ENCODE results near the gene TGIF2. TPM values are rescaled to one million over a fixed set of nuclear protein-coding genes. Genes with fewer than 3 reads are reported as not detected.

TGIF2 gene
- total RNA-seq, 6 experiments from 2014 or later, result 3.2 to 7.8 (median 5.9) TPM

DNA sequence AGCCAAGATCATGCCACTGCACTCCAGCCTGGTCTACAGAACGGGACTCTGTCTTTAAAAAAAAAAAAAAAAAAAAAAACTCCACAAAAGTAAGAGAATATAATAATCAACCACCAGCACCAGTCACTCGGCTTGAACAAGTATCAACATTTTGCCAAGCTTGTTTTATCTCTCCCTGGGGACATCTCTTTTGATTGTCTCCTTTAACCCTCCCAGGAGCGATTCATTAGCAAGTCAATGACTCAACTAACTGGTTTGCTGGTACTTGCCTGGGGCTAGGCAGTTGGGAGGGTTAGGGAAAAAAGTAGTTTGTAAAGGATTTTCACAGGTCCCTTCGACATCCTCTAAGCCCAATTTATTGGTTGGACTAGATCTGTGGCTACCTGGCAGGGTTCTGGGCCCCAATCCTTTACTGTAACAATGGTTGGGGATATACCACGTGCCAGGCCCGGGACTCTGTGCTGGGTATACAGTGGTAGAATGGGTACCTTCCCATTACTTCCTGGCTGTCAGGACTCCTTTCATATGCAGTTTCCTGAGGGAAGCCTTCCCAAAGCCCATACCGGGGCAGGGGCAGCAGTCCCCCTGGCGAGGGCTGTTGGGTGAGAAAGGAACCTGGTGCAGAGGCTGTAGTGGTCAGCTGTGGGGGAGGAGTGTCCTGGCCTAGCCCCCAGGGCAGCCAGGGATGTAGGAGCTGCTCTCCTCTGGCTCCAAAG lies 12.2 kb downstream of the TGIF2 start:
- ATAC-seq, result no peak
- WGBS (ENCODE audit: insufficient coverage, low coverage, low lambda C conversion rate, missing lambda C conversion rate), result 89% methylated on average over 5 of the region's 8 CpGs
- intact Hi-C loops (cut with DNase I), result no loop called here
- no peak for DNase-seq
- H3K9me3 ChIP-seq, result no peaks in the 10 kb centered on the region
- H3K27me3 ChIP-seq, result no peaks in the 10 kb centered on the region
- H3K4me3 ChIP-seq, result no peak overlapping the region
- H3K36me3 ChIP-seq, result peaks cover 0 to 10% (median under 1%) of the 10 kb centered on the region in 4 donors
- no peak for TF ChIP-seq POLR2A (IDR thresholded peaks at IDR 0.05)
- TF ChIP-seq, protein P1, sequence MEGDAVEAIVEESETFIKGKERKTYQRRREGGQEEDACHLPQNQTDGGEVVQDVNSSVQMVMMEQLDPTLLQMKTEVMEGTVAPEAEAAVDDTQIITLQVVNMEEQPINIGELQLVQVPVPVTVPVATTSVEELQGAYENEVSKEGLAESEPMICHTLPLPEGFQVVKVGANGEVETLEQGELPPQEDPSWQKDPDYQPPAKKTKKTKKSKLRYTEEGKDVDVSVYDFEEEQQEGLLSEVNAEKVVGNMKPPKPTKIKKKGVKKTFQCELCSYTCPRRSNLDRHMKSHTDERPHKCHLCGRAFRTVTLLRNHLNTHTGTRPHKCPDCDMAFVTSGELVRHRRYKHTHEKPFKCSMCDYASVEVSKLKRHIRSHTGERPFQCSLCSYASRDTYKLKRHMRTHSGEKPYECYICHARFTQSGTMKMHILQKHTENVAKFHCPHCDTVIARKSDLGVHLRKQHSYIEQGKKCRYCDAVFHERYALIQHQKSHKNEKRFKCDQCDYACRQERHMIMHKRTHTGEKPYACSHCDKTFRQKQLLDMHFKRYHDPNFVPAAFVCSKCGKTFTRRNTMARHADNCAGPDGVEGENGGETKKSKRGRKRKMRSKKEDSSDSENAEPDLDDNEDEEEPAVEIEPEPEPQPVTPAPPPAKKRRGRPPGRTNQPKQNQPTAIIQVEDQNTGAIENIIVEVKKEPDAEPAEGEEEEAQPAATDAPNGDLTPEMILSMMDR (IDR thresholded peaks at IDR 0.05), result no peak
- H3K4me1 ChIP-seq, result no peaks in the 10 kb centered on the region
- no peak overlapping the region for H3K27ac ChIP-seq

DNA sequence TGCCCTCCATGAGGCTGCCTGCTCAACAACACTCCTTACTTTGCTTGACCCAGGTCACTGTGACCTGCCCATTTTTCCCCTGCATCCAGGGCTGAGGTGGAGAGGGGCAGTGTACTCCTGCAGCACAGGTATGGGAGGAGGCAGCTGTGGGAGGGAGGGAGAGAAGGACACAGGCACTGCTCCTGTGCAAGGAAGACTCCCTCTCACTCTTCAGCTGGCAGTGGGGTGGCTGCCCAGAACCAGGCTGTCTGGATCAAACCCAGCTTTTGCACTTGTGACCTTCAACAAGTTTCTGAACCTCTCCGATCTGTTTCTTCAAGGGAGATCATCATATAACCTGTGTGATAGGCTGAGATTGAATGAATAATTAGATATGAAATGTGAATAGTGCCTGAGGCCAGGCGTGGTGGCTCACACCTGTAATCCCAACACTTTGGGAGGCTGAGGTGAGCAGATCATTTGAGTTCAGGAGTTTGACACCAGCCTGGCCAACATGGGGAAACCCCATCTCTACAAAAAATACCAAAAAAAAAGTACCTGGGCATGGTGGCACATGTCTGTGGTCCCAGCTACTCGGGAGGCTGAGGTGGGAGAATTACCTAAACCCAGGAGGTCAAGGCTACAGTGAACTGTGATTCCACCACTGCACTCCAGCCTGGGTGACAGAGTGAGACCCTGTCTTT lies 14.1 kb downstream of the TGIF2 start:
- WGBS (ENCODE audit: insufficient coverage, low coverage, low lambda C conversion rate, missing lambda C conversion rate), result 85% methylated on average over 2 of the region's 3 CpGs
- H3K36me3 ChIP-seq, result peaks cover 0 to 10% (median 0%) of the 10 kb centered on the region in 4 donors
- DNase-seq (no peak), ATAC-seq (no peak)
- no peak overlapping the region for H3K27ac ChIP-seq
- no peak overlapping the region for H3K4me3 ChIP-seq
- H3K9me3 ChIP-seq, result no peaks in the 10 kb centered on the region
- TF ChIP-seq, protein P1 (IDR thresholded peaks at IDR 0.05), result no peak
- no peak for TF ChIP-seq POLR2A (IDR thresholded peaks at IDR 0.05)
- intact Hi-C loops (cut with DNase I), result no loop called here
- H3K4me1 ChIP-seq, result no peaks in the 10 kb centered on the region
- H3K27me3 ChIP-seq, result no peaks in the 10 kb centered on the region

DNA sequence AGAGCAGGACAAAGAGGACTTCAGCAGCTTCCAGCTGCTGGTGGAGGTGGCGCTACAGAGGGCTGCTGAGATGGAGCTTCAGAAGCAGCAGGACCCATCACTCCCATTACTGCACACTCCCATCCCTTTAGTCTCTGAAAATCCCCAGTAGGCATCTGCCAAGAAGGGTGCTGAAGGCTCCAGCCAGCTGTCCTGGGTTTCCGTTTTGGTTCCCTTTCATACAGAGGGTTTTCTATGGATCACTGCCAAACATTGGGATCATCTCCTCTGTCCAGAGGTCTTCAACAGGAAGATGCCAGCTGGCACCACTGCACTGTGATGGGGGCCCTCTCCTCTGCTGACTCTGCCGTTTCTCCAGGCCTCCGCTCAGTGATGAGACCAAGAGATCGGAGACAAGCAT lies 17.9 kb downstream of the TGIF2 start:
- no peak overlapping the region for H3K27ac ChIP-seq

DNA sequence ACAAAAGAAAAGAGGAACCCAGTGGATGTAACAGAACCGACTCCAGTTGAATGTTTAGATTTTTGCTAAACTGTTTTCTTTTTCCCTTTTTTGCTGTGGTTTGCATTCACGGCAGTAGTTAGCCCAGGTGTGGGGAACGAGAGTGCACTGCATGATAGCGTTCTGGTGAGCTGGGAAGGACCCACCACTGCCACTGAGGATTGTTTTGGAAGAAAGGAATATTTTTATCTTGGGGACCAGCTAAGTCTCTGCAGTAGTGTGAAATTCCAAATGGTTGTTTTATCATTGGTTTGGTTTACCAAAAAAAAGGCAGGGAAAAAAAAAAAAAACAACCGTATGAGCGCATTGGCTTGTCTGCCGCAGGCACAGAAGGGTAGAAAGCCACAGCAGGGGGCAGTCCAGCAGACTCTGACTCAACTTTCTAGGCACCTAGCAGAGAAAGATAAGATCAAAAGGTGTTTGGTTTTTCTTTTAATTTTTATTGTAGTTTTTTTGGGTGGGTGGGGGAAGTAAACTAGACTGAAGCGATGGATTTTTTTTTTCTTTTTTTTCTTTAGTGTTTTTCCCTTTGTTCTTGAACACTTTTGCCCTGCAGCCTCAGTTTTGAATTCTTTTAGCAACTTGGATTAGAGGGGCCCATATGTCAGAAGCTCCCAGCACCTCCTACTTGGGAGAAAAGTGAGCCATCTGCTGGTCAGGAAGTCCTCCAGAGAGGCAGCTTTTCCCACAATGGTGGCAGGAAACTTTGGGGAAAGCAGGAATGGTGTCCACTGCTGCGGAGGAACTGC lies 18.7 kb downstream of the TGIF2 start:
- no peak overlapping the region for H3K4me3 ChIP-seq
- H3K4me1 ChIP-seq, result no peaks in the 10 kb centered on the region
- WGBS (ENCODE audit: insufficient coverage, low coverage, low lambda C conversion rate, missing lambda C conversion rate), result 73% methylated on average over 9 of the region's 9 CpGs
- peaks cover 0 to 6% (median 0%) of the 10 kb centered on the region in 4 donors for H3K36me3 ChIP-seq
- no peak for TF ChIP-seq POLR2A (IDR thresholded peaks at IDR 0.05)
- TF ChIP-seq, protein P1 (IDR thresholded peaks at IDR 0.05), result peak; percentile 16 to 53 (median 40)
- no peak overlapping the region for H3K27ac ChIP-seq
- peak; percentile 40 to 60 (median 48) for ATAC-seq
- DNase-seq, result no peak
- intact Hi-C loops (cut with DNase I), result no loop called here
- no peaks in the 10 kb centered on the region for H3K27me3 ChIP-seq
- no peaks in the 10 kb centered on the region for H3K9me3 ChIP-seq

More for the DNA sequence above, 17.9 kb downstream of the TGIF2 start:
- no peak for ATAC-seq
- intact Hi-C loops (cut with DNase I), result no loop called here
- TF ChIP-seq, protein P1 (IDR thresholded peaks at IDR 0.05), result no peak
- no peak for TF ChIP-seq POLR2A (IDR thresholded peaks at IDR 0.05)
- Histone ChIP-seq H3K9me3 (no peaks in the 10 kb centered on the region), H3K27me3 (no peaks in the 10 kb centered on the region), H3K36me3 (peaks cover 0 to 6% (median 0%) of the 10 kb centered on the region in 4 donors), H3K4me3 (no peak overlapping the region), H3K4me1 (no peaks in the 10 kb centered on the region)
- WGBS (ENCODE audit: insufficient coverage, low coverage, low lambda C conversion rate, missing lambda C conversion rate), result no CpG with 5 or more reads among the region's 5 CpGs
- DNase-seq, result no peak

All from right lobe of liver (tissue), 6 donors.